Keratinocyte (primary cell): ENCODE data around the gene EEPD1. TPM values are rescaled to one million over a fixed set of nuclear protein-coding genes. Genes with fewer than 3 reads are reported as not detected.

Experiments
- DNase-seq: peaks from one replicate; pipeline ENCODE4 v3.0.0-alpha.2; 2011; ENCODE audit warnings: low read depth, missing footprints, low spot score
- FAIRE-seq: peaks from 2 replicates; lab custom pipeline; 2011; peaks lifted over from hg19 to GRCh38; lab: Jason Lieb, UNC
- H2AFZ ChIP-seq: 2 replicates; pipeline ENCODE4 v1.6.0; 2012; ENCODE audit warnings: low read length, control low read depth, inconsistent platforms; ENCODE audit not compliant: control insufficient read depth
- H3K27ac ChIP-seq: 2 replicates; pipeline ENCODE4 v1.5.1; 2011; ENCODE audit warnings: low read length; ENCODE audit not compliant: control insufficient read depth, insufficient read depth
- H3K27me3 ChIP-seq: 3 replicates; pipeline ENCODE4 v1.6.0; 2011; ENCODE audit warnings: low read length; ENCODE audit not compliant: control insufficient read depth, insufficient read depth; ENCODE audit errors: extremely low read depth
- H3K36me3 ChIP-seq, 2 experiments: 2 replicates in 1 of 2; 3 replicates in 1 of 2; pipeline ENCODE4 v1.5.1; 2011; ENCODE audit warnings: low read length in 2 of 2, mild to moderate bottlenecking in 1 of 2; ENCODE audit not compliant: control insufficient read depth in 2 of 2, insufficient read depth in 2 of 2; ENCODE audit errors: extremely low read depth in 1 of 2
- H3K4me1 ChIP-seq: 3 replicates; pipeline ENCODE4 v1.5.1; 2011; ENCODE audit warnings: low read length; ENCODE audit not compliant: control insufficient read depth, insufficient read depth; ENCODE audit errors: extremely low read depth
- H3K4me2 ChIP-seq: 3 replicates; pipeline ENCODE4 v1.6.0; 2011; ENCODE audit warnings: low read depth, low read length; ENCODE audit not compliant: control insufficient read depth, insufficient read depth; ENCODE audit errors: extremely low read depth
- H3K4me3 ChIP-seq, 3 experiments: fragments of 200-600 bp in 1 of 3; sonication (generic) in 1 of 3; 2 replicates in 2 of 3; 3 replicates in 1 of 3; pipeline ENCODE4 v1.5.1; 2011 to 2016; ENCODE audit warnings: low read length in 3 of 3, mild to moderate bottlenecking in 3 of 3, control low read depth in 2 of 3, inconsistent platforms in 1 of 3, low read depth in 1 of 3, mixed read lengths in 1 of 3, mixed run types in 1 of 3, moderate library complexity in 1 of 3; ENCODE audit not compliant: control insufficient read depth in 2 of 3, insufficient read depth in 2 of 3; ENCODE audit errors: extremely low read depth in 1 of 3
- H3K79me2 ChIP-seq: 2 replicates; pipeline ENCODE4 v1.6.0; 2012; ENCODE audit warnings: low read length; ENCODE audit not compliant: control insufficient read depth, insufficient read depth
- H3K9ac ChIP-seq: 3 replicates; pipeline ENCODE4 v1.6.0; 2011; ENCODE audit warnings: low read length; ENCODE audit not compliant: control insufficient read depth, insufficient read depth; ENCODE audit errors: extremely low read depth
- H3K9me1 ChIP-seq: 3 replicates; pipeline ENCODE4 v1.6.0; 2011; ENCODE audit warnings: low read length; ENCODE audit not compliant: control insufficient read depth, insufficient read depth; ENCODE audit errors: extremely low read depth
- H3K9me3 ChIP-seq: 2 replicates; pipeline ENCODE4 v1.5.1; 2012; ENCODE audit warnings: low read depth, low read length; ENCODE audit not compliant: control insufficient read depth
- H4K20me1 ChIP-seq: 3 replicates; pipeline ENCODE4 v1.6.0; 2011; ENCODE audit warnings: low read length; ENCODE audit not compliant: control insufficient read depth, insufficient read depth; ENCODE audit errors: extremely low read depth
- EZH2 ChIP-seq: IDR thresholded peaks from one replicate; pipeline ENCODE4 v1.6.1; 2012; ENCODE audit warnings: inconsistent platforms, mild to moderate bottlenecking, low read length, moderate library complexity
- dilution Hi-C: fragments of 300-500 bp; cut with MboI; formaldehyde crosslinking; loops from one replicate; pipeline ENCODE4 v1.7.0; 2020; ENCODE audit warnings: low sequenced_read_pairs; ENCODE audit not compliant: extremely low pct_ligation_motif_present
- polyA plus RNA-seq, 5 experiments: library from polyadenylated mRNA; depleted of rRNA in 3 of 5; stranded (reverse) in 3 of 5; stranded (forward) in 1 of 5; unstranded in 1 of 5; fragments of >200 nt; gene quantifications; 1 replicate in 1 of 5; 2 replicates in 3 of 5; 3 replicates in 1 of 5; pipeline versions ENCODE4 v1.2.1 to v1.2.3, GENCODE V29; 2011 to 2012; ENCODE audit warnings: missing spikeins in 2 of 5, low read depth in 1 of 5, low replicate concordance in 1 of 5
- TF ChIP-seq, protein P1 (sequence below), 3 experiments: IDR thresholded peaks in 1 of 3; conservative IDR thresholded peaks in 1 of 3; optimal IDR thresholded peaks in 1 of 3; 2 replicates in 2 of 3; 3 replicates in 1 of 3; pipeline versions ENCODE3 to v1.5.1; 2011; ENCODE audit warnings: low read length in 3 of 3, mild to moderate bottlenecking in 3 of 3, moderate library complexity in 2 of 3, control low read depth in 1 of 3, inconsistent platforms in 1 of 3; ENCODE audit not compliant: insufficient read depth in 2 of 3; ENCODE audit errors: extremely low read depth in 1 of 3

The EEPD1 gene
- polyA plus RNA-seq, 1 donor (not counting 4 experiments of a cell fraction or from before 2014, with no cell fraction given): 1.2 TPM

DNA sequence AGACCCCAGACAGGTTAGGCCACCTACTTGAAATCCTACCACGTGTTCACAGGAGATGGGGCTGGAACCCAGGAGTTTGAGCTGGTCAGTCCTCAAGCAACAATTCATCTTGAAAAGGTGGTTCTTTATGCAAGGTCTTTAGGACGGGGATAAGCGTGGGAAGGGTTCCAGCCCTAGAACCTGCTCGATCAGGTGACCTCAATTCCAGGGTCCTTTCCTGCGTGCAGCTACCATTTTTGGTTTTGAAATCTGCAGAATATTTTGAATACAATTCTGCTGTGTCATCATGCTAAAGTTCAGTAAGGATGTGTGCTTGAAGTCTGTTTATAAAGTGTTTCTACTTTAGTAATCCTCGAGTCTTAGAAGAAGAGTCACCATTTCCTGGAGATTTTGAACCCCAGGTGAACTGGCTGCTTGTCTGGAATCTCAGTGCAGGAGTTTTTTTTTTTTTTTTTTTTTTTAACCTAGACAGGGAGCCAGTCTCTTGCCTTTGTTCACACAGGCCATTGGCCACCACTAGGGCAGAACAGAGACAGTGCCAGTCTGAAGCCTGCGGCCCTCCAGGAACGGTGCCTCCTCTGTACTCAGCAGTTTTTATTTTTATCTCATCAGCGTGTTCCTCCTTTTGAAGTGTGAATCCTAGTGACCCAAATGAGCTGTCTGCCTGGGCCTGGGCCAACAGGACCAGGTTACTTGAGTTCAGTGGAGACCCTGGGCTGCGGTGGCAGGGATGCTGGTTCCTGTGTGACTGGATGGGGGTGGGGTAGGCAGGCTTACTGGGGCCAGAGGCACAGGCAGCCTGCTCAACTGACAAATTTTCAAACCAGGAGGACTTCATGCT is 54.6 kb downstream of the EEPD1 start:
- DNase-seq: no peak
- Histone ChIP-seq H3K4me1 (no peaks in the 10 kb centered on the region), H3K36me3 (no peaks in the 10 kb centered on the region), H3K9ac (no peak overlapping the region), H3K27me3 (no peaks in the 10 kb centered on the region), H3K4me2 (no peak overlapping the region), H3K9me3 (no peaks in the 10 kb centered on the region), H2AFZ (no peak overlapping the region), H3K4me3 (no peak overlapping the region), H3K79me2 (no peaks in the 10 kb centered on the region), H3K9me1 (no peaks in the 10 kb centered on the region), H3K27ac (no peak overlapping the region), H4K20me1 (no peaks in the 10 kb centered on the region)
- dilution Hi-C loops: no loop called here
- FAIRE-seq: no peak
- TF ChIP-seq EZH2: no peak
- TF ChIP-seq, protein P1, sequence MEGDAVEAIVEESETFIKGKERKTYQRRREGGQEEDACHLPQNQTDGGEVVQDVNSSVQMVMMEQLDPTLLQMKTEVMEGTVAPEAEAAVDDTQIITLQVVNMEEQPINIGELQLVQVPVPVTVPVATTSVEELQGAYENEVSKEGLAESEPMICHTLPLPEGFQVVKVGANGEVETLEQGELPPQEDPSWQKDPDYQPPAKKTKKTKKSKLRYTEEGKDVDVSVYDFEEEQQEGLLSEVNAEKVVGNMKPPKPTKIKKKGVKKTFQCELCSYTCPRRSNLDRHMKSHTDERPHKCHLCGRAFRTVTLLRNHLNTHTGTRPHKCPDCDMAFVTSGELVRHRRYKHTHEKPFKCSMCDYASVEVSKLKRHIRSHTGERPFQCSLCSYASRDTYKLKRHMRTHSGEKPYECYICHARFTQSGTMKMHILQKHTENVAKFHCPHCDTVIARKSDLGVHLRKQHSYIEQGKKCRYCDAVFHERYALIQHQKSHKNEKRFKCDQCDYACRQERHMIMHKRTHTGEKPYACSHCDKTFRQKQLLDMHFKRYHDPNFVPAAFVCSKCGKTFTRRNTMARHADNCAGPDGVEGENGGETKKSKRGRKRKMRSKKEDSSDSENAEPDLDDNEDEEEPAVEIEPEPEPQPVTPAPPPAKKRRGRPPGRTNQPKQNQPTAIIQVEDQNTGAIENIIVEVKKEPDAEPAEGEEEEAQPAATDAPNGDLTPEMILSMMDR (optimal IDR thresholded peaks at IDR 0.05 in 1 of 3, IDR thresholded peaks at IDR 0.05 in 1 of 3, conservative IDR thresholded peaks at IDR 0.05 in 1 of 3; ENCODE audit: extremely low read depth in 1 of 3, insufficient read depth in 2 of 3, low read length in 3 of 3): no peak

DNA sequence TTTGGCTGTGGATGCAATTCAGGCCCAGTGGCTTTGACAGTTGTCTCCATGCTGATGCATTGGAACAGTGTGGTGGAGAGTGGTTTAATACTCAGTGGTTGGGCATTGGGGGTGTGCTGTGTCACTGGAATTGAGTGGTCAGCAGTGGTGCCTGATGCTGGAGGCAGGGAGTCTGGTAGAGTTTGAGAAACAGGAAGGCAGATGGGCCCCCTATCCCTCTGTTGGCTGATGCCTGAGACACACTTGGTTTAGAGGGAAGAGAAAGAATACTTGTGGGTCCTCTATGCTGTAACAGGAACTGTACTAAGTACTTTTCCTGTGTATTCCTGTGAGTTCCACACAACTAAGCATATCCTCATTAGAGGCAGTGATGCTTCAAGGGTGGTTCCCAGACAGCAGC is 55.4 kb downstream of the EEPD1 start:
- no peak overlapping the region for H3K9ac ChIP-seq
- no peak overlapping the region for H3K4me2 ChIP-seq
- no peak overlapping the region for H2AFZ ChIP-seq
- no peaks in the 10 kb centered on the region for H3K27me3 ChIP-seq
- dilution Hi-C loops: no loop called here
- H3K9me3 ChIP-seq: no peaks in the 10 kb centered on the region
- no peak overlapping the region for H3K4me3 ChIP-seq
- DNase-seq (no peak), FAIRE-seq (no peak)
- no peaks in the 10 kb centered on the region for H3K4me1 ChIP-seq
- no peaks in the 10 kb centered on the region for H4K20me1 ChIP-seq
- H3K36me3 ChIP-seq: no peaks in the 10 kb centered on the region
- no peaks in the 10 kb centered on the region for H3K9me1 ChIP-seq
- H3K27ac ChIP-seq: no peak overlapping the region
- TF ChIP-seq, protein P1 (optimal IDR thresholded peaks at IDR 0.05 in 1 of 3, IDR thresholded peaks at IDR 0.05 in 1 of 3, conservative IDR thresholded peaks at IDR 0.05 in 1 of 3; ENCODE audit: extremely low read depth in 1 of 3, insufficient read depth in 2 of 3, low read length in 3 of 3): no peak
- no peak for TF ChIP-seq EZH2
- H3K79me2 ChIP-seq: no peaks in the 10 kb centered on the region
